Stimulated activated naive CD8-positive, alpha-beta T cell treated with anti-CD3 and anti-CD28 coated beads, Interleukin-15, Interleukin-2, amounts not matched to agents 100 U/mL and 50 U/mL, for 24 hours (primary cell): Measurements from ENCODE around the gene ZNF519.
"Not testable (repeated sequence)": the region's sequence is repeated elsewhere in the genome, so short reads cannot be mapped to it uniquely, and the experiment has no call there.

Source experiments
- ATAC-seq: fragments of 150-1000 bp; cut with Tn5 transposase; one replicate; pipeline ENCODE4 v1.10.0; 2021
- DNase-seq: peaks from one replicate; pipeline ENCODE4 v3.0.0; 2021

Gene ZNF519

GRCh38 chr18:14147935-14148865 lies 16.0 kb upstream of the ZNF519 start:
- ATAC-seq, DNase-seq: not testable (repeated sequence)

- ATAC-seq, DNase-seq: not testable (repeated sequence)
Observed at GRCh38 chr18:14146771-14147170, 14.5 kb upstream of the ZNF519 start.

GRCh38 chr18:14145581-14146338 lies 13.5 kb upstream of the ZNF519 start:
- DNase-seq, ATAC-seq: not testable (repeated sequence)

GRCh38 chr18:14145021-14145420 lies 12.8 kb upstream of the ZNF519 start:
- ATAC-seq, DNase-seq: not testable (repeated sequence)

GRCh38 chr18:14144628-14144895 lies 12.3 kb upstream of the ZNF519 start:
- ATAC-seq = no peak

GRCh38 chr18:14143871-14144627 lies 11.8 kb upstream of the ZNF519 start:
- DNase-seq, ATAC-seq: not testable (repeated sequence)

More at GRCh38 chr18:14144628-14144895, 12.3 kb upstream of the ZNF519 start:
- no peak for DNase-seq

GRCh38 chr18:14143396-14143795 lies 11.2 kb upstream of the ZNF519 start:
- DNase-seq, ATAC-seq: not testable (repeated sequence)

- not testable (repeated sequence) for ATAC-seq
Observed at GRCh38 chr18:14142177-14142576, 9.9 kb upstream of the ZNF519 start.

GRCh38 chr18:14139583-14139982 lies 7.3 kb upstream of the ZNF519 start:
- not testable (repeated sequence) for DNase-seq, ATAC-seq

More at GRCh38 chr18:14142177-14142576, 9.9 kb upstream of the ZNF519 start:
- not testable (repeated sequence) for DNase-seq

GRCh38 chr18:14137971-14138370 lies 5.7 kb upstream of the ZNF519 start:
- ATAC-seq, DNase-seq: not testable (repeated sequence)

GRCh38 chr18:14131696-14132270 lies 452 bp downstream of the ZNF519 start:
- not testable (repeated sequence) for DNase-seq
- ATAC-seq = peak; percentile 13

- not testable (repeated sequence) for ATAC-seq, DNase-seq
Observed at GRCh38 chr18:14130804-14131203, 1.4 kb downstream of the ZNF519 start.

GRCh38 chr18:14124689-14125088 lies 7.5 kb downstream of the ZNF519 start:
- DNase-seq (no peak), ATAC-seq (no peak)

- no peak for DNase-seq
- no peak for ATAC-seq
Observed at GRCh38 chr18:14122097-14122496, 10.1 kb downstream of the ZNF519 start.

- no peak for ATAC-seq
- DNase-seq = no peak
Observed at GRCh38 chr18:14120926-14121325, 11.3 kb downstream of the ZNF519 start.

- ATAC-seq (no peak), DNase-seq (no peak)
Observed at GRCh38 chr18:14117606-14118005, 14.6 kb downstream of the ZNF519 start.

GRCh38 chr18:14106906-14107305 lies 25.3 kb downstream of the ZNF519 start:
- DNase-seq = no peak
- ATAC-seq = no peak

- DNase-seq (no peak), ATAC-seq (no peak)
Observed at GRCh38 chr18:14104906-14105748, 27.1 kb downstream of the ZNF519 start.

- DNase-seq = no peak
- ATAC-seq = no peak
Observed at GRCh38 chr18:14104201-14104600, 28.0 kb downstream of the ZNF519 start.

- ATAC-seq = peak; percentile 36
Observed at GRCh38 chr18:14100503-14101286, 31.5 kb downstream of the ZNF519 start.

More at GRCh38 chr18:14100503-14101286, 31.5 kb downstream of the ZNF519 start:
- DNase-seq = no peak
